HG03439 (cell line): ENCODE measurements around the gene PHAF1.
"Not testable (repeated sequence)": the region's sequence is repeated elsewhere in the genome, so short reads cannot be mapped to it uniquely, and the experiment has no call there.

ENCODE experiments used
- ATAC-seq: cut with Tn5 transposase; IDR thresholded peaks from one replicate; pipeline ENCODE4 v1.9.1; 2021; ENCODE audit warnings: mild to moderate bottlenecking, moderate library complexity; ENCODE audit not compliant: unreplicated experiment

Gene PHAF1

DNA sequence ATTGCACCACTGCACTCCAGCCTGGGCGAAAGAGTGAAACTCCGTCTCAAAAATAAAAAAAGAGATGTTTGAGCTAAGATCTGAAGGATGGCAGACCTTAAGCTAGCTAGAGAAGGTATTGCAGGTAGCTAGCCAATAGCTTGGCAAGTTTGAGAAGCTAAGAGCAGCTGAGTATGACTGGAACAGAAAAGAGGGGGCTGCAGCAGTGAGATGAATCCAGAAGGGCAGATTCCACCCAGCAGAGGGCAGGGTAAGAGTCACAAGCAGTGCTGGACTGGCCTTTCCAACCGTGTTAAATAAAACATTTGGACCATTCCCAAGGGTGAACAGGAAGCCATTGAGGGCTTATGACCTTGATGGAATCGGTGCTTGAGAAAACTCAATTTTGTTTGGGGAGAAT lies 5.7 kb upstream of the PHAF1 start:
- no peak for ATAC-seq

DNA sequence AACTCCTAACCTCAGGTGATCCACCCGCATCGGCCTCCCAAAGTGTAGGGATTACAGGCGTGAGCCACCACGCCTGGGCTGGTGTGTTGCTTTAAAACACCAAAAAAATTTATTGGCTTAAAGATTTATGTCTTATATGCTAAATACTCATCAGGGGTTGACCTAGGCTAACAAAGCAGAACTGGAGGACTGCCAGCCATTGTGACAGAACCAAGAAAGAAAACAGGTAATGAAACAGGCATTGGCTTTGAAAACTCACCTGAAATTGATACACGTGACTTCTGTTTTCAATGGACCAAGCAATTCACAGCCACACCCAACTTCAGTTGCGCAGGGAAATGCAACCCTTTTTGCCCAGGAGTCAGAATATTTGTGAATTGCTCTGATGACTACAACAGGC lies 4.9 kb upstream of the PHAF1 start:
- no peak for ATAC-seq

DNA sequence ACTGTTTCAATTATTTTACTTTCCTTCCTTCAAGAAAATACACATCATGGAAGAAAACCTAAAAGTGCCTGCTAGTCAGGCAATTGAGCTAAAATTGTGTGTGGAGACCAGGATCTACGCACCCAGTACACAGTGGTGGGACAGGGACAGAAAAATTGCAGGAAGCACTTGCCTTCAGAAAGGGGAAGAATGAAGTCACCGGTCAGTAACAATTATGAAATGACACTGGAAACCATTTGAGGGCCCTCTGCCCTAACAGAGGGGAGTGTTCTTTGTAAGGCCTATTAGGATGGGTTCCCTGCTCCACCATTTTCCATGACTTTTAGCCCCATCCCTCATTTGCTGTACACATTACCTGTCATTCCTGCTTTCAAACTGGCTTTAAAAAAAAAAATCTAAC lies 4.5 kb upstream of the PHAF1 start:
- ATAC-seq: no peak

DNA sequence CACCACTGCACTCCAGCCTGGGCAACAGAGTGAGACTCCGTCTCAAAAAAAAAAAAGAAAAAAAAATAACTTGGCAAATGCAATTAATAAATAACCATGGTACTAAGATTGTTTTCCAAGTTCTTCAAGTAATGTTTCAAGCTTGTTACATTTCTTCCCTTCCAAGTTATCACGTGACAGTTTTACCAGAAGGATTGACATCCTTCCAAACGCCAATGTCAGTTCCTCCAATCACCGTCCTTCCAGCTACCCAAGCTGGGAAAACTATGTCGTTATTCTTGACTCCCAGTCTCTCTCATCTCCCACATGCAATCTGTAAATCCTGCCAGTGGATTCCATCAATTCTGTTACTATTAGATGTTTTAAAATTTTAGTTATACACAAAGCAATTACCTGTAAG lies 3.9 kb upstream of the PHAF1 start:
- no peak for ATAC-seq

DNA sequence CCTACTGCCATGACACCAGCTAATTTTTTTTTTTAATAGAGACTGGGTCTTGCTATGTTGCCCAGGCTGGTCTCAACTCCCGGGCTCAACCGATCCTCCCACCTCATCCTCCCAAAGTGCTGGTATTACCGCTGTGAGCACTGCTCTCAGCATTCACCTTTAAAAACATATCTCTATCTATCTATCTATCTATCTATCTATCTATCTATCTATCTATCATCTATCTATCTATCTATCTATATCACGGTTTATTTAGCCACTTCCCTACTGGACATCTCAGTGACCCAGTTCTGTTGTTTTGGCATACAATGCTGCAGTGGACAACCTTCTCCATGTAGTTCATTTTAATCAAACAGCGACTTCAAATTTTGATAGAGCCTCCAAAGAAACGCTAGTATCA lies 1.3 kb upstream of the PHAF1 start:
- ATAC-seq: no peak

DNA sequence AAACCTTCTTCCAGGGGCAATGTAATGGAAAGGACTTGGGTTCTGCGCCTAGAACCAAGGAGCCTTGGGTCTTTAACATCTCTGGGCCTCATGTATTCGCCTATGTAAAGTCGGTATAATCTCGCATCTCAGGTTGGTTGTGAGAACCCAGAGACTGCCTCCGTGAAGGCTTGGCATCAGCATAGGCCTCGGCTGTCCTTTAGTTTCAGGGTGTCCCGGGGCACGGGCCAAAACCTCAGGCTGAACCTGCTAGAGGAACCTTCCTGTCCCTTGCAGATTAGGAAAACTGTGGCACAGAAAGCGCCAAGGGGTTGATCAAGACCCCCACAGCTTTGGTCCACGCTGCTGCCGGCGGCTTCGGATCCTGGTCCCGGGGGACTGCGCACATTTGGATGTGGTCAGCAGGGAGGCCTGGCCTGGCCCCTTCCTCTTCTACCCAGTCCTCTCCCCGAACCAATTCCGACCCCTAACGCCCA lies 772 bp upstream of the PHAF1 start:
- ATAC-seq: no peak

DNA sequence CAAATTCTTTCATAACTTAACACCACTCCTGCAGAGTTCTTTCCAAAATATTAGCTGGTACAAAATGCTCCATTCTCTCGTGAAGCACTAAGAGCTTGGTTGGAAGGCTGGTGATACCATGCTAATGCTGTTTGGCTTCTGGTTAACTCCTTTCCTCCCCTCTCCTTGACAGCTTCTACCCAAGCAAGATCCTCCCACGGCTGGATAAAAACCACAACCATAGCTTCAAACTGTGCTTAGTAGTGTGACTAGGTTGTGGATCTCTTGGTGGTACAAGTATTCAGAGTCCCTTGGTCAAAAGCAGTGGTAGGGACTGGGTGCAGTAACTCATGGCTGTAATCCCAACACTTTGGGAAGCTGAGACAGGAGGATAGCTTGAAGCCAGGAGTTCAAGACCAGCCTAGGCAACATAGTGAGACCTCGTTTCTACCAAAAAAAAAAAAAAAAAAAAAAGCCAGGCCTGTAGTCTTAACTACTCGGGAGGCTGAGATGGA lies 2.3 kb downstream of the PHAF1 start:
- no peak for ATAC-seq

DNA sequence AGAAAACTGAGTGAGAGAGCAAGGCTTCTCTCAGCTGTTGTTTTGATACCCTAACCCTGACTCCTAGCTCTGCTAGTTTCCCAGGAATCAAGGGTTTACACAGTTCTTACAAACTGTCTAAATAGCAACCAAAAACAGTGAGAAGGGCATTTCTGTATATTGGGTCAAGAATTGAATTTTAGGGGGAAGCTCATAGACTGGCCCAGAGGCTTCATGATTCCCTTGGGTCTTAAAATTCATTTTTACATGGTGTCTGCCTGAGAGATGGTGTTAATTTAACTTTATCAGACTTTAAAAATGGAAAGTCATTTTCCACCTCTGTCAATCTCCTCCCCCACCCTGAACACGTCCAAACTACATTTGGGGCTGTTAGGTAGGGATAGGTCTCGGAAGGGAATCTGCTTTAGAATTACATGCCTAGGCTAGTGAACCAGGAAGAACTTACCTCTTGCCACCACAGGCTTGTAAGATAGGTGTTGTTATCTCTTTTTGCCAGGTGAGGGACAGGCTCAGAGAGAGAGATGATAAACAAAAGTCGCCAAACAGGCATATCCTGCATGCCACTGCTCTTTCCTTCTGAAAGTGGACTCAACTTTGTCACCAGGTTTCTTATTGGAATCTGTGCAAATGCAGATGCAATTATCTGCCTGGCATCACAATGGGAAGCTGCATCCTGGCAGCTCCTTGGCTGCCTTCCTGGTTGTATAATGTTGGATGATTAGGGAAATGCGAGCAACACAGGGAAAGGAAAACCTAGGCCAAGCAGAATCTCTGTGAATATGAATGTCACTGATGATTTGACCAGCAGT lies 3.1 kb downstream of the PHAF1 start:
- no peak for ATAC-seq

DNA sequence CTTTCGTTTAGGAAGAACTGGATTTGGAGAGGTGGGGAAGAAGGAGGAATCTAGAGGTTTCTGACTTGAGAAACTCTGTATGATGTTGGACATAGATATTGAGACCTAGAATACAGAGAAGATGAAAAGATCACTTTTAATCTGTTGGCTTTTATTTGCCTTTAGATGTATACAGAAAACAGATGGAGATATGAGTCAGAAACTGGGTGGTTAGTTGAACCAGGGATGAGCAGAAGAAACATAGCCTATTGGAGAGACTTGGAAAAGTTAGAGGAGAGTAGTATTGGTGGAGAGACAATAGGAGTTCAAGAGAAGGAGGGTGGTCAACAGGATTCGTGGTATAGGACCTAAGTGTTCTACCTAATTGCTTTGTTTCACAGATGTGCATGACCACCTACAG lies 5.1 kb downstream of the PHAF1 start:
- ATAC-seq: no peak

DNA sequence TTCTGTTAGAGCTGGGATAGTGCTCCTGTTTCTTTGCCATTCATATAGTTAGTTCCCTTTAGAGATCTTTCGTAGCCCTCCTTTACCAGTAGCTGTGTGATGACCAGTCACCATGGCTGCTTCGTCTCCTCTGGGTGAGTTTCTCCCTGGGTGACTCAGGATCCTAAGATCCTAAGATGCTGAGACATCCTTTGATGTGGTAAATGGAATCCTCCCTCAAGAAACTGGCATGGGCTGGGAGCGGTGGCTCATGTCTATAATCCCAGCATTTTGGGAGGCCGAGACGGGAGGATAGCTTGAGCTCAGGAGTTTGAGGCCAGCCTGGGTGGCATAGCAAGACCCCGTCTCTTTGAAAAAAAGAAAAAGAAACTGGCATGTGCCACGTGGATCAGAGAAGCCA lies 5.9 kb downstream of the PHAF1 start:
- ATAC-seq: no peak

DNA sequence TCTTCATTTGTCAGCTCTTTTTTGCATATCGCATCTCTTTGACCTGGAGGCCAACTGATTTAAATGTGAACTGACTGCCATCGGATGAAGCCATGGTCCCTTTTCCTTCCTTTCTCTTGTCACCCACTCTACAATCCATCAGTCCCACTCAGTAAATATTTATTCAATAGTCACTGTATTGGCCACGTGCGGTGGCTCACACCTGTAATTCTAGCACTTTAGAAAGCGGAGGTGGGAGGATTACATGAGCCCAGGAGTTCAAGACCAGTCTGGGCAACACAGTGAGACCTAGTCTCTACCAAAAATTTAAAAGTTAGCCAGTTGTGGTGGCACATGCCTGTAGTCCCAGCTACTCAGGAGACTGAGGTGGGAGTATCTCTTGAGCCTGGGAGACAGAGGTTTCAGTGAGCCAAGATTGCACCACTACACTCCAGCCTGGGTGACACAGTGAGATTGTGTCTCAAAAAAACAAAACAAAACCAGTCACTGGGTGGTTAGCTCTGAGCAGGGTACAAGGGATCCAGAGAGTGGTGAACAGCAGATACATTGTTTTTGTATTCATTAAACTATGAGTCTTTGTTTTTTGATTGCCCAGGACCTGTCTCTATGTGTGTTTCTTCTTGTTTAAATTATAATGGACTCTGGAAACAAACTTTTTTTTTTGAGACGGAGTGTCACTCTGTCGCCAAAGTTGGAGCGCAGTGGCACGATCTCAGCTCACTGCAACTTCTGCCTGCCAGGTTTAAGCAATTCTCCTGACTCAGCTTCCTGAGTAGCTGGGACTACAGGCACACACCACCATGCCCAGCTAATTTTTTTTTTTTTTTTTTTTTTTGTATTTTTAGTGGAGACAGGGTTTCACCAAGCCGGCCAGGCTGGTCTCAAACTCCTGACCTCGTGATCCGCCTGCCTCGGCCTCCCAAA lies 6.9 kb downstream of the PHAF1 start:
- ATAC-seq: no peak

DNA sequence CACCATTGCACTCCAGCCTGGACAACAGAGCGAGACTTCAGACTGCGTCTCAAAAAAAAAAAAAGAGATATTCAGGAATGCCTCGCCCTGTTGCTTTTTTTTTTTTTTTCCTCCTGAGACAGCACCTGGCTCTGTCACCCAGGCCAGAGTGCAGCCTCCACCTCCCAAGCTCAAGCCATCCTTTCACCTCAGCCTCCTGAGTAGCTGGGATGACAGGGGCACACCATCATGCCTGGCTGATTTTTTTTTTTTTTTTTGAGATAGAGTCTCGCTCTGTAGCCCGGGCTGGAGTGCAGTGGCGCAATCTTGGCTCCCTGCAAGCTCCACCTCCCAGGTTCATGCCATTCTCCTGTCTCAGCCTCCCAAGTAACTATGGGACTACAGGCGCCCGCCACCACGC lies 8.0 kb downstream of the PHAF1 start:
- ATAC-seq: no peak

DNA sequence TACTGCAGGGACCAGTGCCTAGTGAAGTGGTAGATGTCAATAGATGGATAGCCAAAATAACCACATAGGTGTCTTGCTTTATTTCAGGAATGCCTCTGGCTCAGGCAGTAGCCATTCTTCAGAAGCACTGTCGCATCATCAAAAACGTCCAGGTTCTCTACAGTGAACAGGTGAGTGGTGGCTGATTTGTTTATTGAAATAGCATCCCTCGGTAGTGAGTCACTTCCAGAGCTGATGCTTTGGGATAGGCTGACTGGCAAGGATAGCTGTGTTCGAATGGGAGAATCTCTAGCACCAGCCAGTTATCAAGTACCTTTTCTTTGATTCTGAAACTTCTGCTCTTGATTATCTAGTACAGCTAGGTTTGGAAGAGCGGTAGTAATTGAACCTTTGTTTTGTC lies 10.3 kb downstream of the PHAF1 start:
- ATAC-seq: no peak

DNA sequence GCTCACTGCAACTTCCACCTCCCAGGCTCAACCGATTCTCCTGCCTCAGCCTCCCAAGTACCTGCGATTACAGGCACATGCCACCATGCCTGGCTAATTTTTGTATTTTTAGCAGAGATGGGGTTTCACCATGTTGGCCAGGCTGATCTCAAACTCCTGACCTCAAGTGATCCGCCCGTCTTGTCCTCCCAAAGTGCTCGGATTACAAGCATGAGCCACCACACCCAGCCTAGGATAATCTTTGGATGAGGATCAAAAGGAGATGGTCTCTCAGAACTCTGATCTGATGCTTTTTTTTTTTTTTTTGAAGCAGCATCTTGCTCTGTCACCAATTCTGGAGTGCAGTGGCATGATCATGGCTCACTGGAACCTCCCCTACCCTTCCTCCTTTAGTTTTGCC lies 13.1 kb downstream of the PHAF1 start:
- not testable (repeated sequence) for ATAC-seq

DNA sequence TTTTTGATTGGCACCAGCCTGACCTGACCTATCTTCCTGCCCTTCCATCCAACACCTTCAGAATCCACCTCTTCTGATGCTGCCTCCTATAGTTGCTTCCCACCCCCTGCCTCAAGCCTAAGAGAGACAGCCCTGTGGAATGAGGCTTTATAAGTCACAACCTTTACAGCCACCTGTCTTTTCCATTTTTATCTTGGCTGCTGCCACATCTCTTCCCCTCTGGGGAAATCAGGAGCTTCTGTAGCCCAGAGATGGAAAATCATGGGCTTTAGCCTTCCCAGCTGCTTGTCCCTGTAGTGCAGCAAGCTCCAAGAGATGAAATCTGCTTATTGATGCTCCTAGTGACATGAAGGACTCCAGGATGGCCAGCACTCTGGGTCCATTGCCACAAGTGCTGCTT lies 18.7 kb downstream of the PHAF1 start:
- ATAC-seq: no peak

DNA sequence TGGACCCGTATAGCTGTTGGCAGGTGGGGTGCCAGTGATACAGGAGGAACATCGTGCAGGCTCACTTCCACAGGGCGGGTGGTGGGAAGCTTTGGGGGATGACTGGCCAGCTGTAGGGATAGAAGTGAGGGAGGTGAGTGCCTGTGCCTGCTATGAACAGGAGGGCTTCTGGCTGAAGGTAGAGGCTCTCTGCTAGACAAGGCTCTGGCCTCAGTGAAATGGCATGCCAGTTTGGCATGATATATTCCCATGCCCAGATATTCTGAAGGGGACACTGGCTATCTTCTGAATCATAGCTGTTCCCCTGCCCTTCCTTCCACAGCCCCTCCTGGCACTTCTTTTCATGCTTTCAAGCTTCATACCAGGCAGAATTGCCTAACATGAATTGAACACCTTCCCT lies 19.1 kb downstream of the PHAF1 start:
- no peak for ATAC-seq

DNA sequence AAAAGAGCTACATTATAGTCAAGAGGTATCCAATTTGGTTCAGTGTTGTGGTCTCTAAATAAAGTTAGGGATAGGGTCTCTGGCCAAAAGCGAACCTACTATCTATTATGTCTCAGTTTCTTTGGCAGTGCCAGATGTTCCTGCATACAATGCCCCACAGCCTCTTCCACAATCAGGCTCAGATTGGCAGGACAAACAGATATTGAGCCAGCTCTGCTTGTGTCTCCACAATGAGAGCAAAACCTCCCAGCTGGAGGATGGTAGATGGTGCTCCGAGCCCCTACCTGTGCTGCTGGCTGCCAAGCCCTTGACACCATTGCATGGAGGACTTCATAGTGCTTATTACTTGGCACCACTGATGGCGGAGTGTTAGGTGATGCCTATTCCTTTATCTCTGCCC lies 19.7 kb downstream of the PHAF1 start:
- no peak for ATAC-seq

DNA sequence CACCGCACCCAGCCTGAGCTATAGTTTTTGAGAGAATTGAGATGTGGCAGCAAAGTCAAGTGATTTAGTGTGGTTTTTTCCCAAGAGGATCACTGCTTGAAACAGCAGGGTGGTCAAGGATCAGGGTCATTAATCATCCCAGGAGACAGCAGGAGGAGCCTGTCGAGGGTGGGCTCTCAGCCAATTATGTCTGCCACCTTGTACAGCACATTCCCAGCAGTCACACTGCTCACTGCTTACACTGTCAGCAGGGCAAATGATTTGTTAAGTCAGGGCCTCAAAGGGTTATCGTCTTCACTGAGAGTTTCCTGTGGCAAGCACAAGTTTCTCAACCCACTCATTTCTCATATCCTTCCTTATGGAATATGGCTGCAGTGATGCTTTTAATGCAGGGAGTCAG lies 27.9 kb downstream of the PHAF1 start:
- ATAC-seq: no peak

DNA sequence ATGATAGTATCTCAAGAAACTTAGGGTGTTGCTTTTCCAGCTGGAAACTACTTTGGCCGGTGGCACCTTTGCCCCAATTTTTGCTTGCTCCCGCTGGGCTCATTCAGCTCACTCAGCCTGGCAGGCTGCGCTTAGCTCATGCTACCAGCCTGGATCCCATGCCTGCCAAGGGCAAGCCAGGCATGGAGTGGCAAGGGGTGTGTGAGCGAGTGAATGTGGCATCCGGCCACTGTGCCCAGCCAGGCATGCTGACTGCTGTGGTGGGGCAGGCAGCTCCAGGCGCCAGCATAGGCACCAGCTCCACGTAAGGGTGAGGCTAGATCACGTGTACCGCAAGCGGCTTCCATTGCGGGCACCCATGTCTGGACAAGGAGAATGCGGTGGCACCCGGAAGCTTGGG lies 31.6 kb downstream of the PHAF1 start:
- no peak for ATAC-seq

DNA sequence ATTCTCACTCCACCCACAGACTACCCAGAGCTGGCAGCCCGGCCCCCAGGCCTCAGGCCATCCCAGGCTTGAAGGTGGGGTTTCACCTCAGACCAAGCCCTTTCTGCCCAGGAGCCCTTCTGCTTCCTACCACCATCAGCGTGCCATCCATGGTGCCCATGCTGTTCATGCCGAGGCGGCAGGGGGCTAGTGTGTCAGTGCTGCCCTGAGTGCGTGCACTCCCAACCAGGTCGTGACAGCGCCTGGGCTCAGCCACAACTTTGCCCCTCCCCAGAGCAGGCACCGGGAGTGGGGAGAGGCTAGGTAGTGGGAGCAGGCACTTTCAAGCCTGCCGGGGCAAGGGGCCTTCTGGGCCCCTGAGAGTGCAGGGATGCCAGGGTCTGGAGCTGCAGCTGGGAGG lies 32.6 kb downstream of the PHAF1 start:
- ATAC-seq: no peak

DNA sequence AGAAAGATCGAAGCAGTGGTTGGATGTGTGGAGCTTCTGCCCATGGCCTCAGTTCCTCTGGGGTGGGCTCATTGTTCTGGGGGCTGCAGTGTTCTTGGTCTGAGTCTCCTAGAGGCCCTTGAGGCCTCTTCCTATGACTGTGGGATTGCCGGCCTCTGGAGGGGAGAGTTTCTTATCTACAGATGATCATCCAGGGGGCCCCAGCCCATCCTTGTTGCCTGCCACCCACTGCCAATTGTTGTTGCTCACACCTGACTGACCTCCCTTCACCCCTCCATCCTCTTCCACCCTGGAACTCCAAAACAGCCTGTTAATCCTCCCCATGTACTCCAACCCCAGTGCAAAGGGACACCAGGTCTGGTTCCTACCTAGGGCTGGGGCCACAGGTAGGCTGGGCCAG lies 35.2 kb downstream of the PHAF1 start:
- ATAC-seq: no peak

DNA sequence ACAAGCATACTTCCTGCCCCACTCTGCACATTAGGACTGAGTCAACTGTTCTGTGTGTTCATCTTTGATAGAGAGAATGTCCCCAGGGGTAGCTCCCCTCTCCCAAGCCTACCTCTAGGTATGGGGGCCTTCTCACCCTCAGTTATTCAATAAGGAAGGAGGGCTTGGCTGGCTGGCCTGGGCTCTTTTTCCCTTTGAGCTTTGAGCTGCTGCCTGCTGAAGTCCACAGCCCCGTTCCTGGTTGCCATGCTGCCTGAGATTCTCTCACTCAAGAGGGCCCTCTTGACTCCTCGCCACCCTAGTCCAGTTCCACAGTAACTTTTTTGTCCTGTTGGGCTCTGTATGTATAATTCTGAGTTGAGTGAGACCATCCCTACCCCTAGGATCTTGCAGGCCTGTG lies 36.0 kb downstream of the PHAF1 start:
- ATAC-seq: no peak
